Activated naive CD8-positive, alpha-beta T cell treated with anti-CD3 and anti-CD28 coated beads, Interleukin-2, amount 50 U/mL, for 24 hours (primary cell): ENCODE measurements around the gene MAFG.
"Not testable (repeated sequence)": the region's sequence is repeated elsewhere in the genome, so short reads cannot be mapped to it uniquely, and the experiment has no call there.

Experiments used
- ATAC-seq: fragments of 150-1000 bp; cut with Tn5 transposase; one replicate; pipeline ENCODE4 v1.10.0; 2021
- DNase-seq: peaks from one replicate; pipeline ENCODE4 v3.0.0; 2021
- H3K27ac Mint-ChIP-seq: one replicate; pipeline ENCODE4 v1.8.0; 2021; ENCODE audit warnings: mild to moderate bottlenecking, mixed read lengths
- H3K27me3 Mint-ChIP-seq: one replicate; pipeline ENCODE4 v1.8.0; 2021; ENCODE audit warnings: mixed read lengths
- H3K36me3 Mint-ChIP-seq: one replicate; pipeline ENCODE4 v1.8.0; 2021; ENCODE audit warnings: low read depth, mixed read lengths
- H3K4me1 Mint-ChIP-seq: one replicate; pipeline ENCODE4 v1.8.0; 2021; ENCODE audit warnings: mixed read lengths
- H3K4me3 Mint-ChIP-seq: one replicate; pipeline ENCODE4 v1.8.0; 2021; ENCODE audit warnings: mild to moderate bottlenecking, moderate library complexity, mixed read lengths
- H3K9me3 Mint-ChIP-seq: one replicate; pipeline ENCODE4 v1.8.0; 2021; ENCODE audit warnings: mixed read lengths

Gene MAFG

DNA sequence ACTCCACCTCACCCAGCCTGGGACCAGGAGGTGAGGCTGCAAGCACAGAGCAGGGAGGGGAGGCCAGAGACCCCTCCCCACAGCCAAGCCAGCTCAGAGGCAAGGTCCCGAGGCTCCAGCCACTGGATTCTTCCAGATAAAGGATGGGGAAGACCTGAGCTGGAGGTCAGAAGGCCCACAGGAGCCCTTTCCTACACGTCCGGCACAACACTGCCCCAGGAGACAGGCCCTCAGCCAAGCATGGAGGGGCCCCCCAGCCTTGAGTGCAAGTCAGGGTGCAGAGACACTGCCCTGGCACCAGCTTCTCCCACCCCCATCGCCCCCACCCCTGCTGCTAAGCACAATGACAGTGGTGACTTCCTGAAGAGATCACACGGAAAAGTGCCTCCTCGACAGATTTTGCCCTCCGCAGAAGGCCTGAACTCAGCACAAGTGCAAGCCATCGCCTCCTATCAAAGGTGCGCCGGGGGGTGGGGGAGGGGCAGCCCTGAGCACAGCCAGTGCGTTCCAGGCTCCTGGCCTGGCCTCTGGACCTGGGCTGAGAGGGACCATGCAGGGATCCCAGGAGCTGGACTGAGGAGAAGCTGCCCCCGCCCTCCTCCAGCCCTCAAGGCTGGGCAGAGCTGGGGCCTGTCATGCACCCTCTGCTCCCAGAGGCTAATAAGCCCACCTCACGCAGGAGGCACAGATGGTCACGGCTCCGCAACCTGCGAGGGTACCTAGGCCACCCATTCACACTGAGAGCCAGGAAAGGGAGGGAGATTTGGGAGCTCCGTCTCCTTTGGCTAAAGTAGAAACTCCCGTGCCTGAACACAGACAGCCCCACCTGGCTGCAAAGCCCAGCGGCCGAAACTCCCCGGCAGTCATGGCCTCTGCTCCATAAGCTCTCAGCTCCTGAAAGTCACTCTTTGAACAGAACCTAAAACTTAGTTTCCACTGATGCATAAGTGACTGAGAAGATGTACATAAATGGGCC, 2.7 kb downstream of the MAFG start:
- H3K27ac Mint-ChIP-seq: no peak overlapping the region
- H3K36me3 Mint-ChIP-seq: peaks cover 3% of the 10 kb centered on the region
- no peaks in the 10 kb centered on the region for H3K9me3 Mint-ChIP-seq
- peaks cover 4% of the 10 kb centered on the region for H3K27me3 Mint-ChIP-seq
- ATAC-seq (no peak), DNase-seq (no peak)
- H3K4me1 Mint-ChIP-seq: peaks cover 22% of the 10 kb centered on the region
- H3K4me3 Mint-ChIP-seq: peak overlapping the region; percentile 32

- no peak overlapping the region for H3K4me3 Mint-ChIP-seq
- H3K27ac Mint-ChIP-seq: no peak overlapping the region
- no peaks in the 10 kb centered on the region for H3K9me3 Mint-ChIP-seq
These were observed 4.0 kb downstream of the MAFG start for GRCh38 chr17:81923302-81924260.

GRCh38 chr17:81922566-81923301, 4.8 kb downstream of the MAFG start:
- no peak for DNase-seq
- Mint-ChIP-seq H3K4me3 (no peak overlapping the region), H3K27ac (no peak overlapping the region), H3K9me3 (no peaks in the 10 kb centered on the region), H3K4me1 (peaks cover 26% of the 10 kb centered on the region), H3K27me3 (no peaks in the 10 kb centered on the region), H3K36me3 (peaks cover 3% of the 10 kb centered on the region)
- no peak for ATAC-seq

More at GRCh38 chr17:81923302-81924260, 4.0 kb downstream of the MAFG start:
- Mint-ChIP-seq H3K27me3 (no peaks in the 10 kb centered on the region), H3K36me3 (peaks cover 3% of the 10 kb centered on the region), H3K4me1 (peaks cover 22% of the 10 kb centered on the region)
- no peak for ATAC-seq
- no peak for DNase-seq

DNA sequence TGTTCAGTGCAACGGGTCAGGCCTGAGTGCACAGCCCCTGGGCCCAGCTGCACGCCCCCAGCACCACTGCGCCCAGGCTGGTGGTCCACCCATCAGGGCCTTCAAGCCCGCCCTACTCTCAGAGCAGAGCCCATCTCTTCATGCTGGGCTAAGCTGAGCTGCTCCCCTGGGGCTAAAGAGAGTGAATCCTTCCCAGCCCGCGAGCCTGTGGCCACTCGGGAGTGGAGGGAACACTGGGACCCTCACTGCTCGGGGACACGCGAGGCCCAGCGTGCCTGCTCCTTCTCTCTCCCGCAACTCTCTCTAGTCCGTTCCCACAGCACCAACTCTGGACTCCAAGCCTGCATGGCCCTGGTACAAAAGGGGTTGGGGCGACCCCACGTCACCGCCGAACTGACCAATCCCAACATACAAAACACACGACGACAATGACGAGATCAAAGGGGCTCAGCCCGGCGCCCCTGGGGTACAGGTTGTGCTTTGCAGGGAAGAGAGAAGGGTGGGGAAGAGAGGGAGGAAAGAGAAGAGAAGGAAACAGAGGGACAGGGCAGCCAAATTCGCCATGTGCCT, 5.5 kb downstream of the MAFG start:
- H3K9me3 Mint-ChIP-seq: no peaks in the 10 kb centered on the region
- H3K27ac Mint-ChIP-seq: no peak overlapping the region

GRCh38 chr17:81921537-81921862, 6.0 kb downstream of the MAFG start:
- Mint-ChIP-seq H3K36me3 (peaks cover 3% of the 10 kb centered on the region), H3K27me3 (no peaks in the 10 kb centered on the region), H3K27ac (no peak overlapping the region), H3K4me1 (peaks cover 31% of the 10 kb centered on the region), H3K9me3 (no peaks in the 10 kb centered on the region), H3K4me3 (no peak overlapping the region)
- ATAC-seq: no peak
- DNase-seq: no peak

More for the DNA sequence above, 5.5 kb downstream of the MAFG start:
- no peak overlapping the region for H3K4me3 Mint-ChIP-seq
- ATAC-seq: no peak
- H3K36me3 Mint-ChIP-seq: peaks cover 3% of the 10 kb centered on the region
- peaks cover 29% of the 10 kb centered on the region for H3K4me1 Mint-ChIP-seq
- no peaks in the 10 kb centered on the region for H3K27me3 Mint-ChIP-seq
- DNase-seq: no peak

DNA sequence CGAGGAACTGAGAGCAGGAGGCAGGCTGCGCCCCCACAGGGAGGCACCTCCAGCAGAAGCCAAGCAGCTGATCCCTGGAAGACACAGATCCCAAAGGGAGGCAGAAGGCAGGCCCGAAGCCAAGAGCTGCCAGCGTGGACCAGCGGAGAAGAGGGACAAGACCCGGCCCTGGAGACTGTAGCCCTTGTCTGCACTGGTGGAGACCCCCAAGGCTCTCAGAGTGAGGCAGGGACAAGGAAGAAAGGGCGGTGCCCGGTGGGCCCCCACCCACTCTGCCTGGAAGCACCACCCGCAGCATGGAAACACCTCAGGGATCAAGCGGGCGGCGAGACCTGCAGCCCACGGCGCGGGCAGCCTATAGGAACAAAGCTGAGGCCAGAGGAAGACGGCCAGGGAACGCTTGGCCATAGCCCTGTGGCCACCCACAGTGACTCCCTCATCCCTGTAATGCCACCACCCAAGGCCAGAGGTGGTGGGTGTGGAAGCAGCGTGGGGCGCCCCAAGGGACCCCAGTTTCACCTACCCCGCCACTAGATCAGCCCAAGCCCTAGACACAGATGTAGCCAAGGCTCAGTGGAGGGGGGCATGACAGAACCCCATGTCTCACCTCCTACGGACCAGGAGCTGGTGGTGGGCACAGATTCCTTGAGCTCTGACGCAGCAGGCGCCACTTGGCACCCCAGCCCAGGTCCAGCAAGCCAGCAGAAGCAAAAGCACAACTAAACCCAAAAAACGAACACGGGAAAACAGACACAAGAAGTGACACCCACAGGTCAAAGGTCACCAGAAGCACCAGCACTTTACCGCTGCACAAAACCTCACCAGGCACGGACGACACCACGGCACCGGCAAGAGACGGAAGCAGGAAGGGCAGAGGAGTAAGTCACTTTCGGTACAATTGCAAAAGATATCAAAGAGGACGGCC, 6.7 kb downstream of the MAFG start:
- Mint-ChIP-seq H3K4me3 (no peak overlapping the region), H3K27me3 (no peaks in the 10 kb centered on the region), H3K9me3 (no peaks in the 10 kb centered on the region), H3K4me1 (peaks cover 27% of the 10 kb centered on the region), H3K27ac (no peak overlapping the region), H3K36me3 (peaks cover 4% of the 10 kb centered on the region)
- ATAC-seq (no peak), DNase-seq (no peak)

GRCh38 chr17:81918832-81919545, 8.5 kb downstream of the MAFG start:
- Mint-ChIP-seq H3K27me3 (no peaks in the 10 kb centered on the region), H3K27ac (no peak overlapping the region), H3K36me3 (peaks cover 11% of the 10 kb centered on the region), H3K4me3 (no peak overlapping the region), H3K4me1 (peaks cover 20% of the 10 kb centered on the region), H3K9me3 (no peaks in the 10 kb centered on the region)
- no peak for DNase-seq
- ATAC-seq: no peak

- H3K27ac Mint-ChIP-seq: peak overlapping the region; percentile 67
- not testable (repeated sequence) for DNase-seq, H3K27me3 Mint-ChIP-seq, H3K9me3 Mint-ChIP-seq
- ATAC-seq: peak; percentile 11
- peaks cover 20% of the 10 kb centered on the region for H3K4me1 Mint-ChIP-seq
- peaks cover 11% of the 10 kb centered on the region for H3K36me3 Mint-ChIP-seq
- H3K4me3 Mint-ChIP-seq: peak overlapping the region; percentile 77
These were observed 9.2 kb downstream of the MAFG start for GRCh38 chr17:81918333-81918669.

- Mint-ChIP-seq H3K27ac (peak within 1 kb of the TSS; percentile 69), H3K4me3 (peak within 1 kb of the TSS; percentile 77), H3K4me1 (peaks cover 20% of the 10 kb centered on the region), H3K27me3 (no peaks in the 10 kb centered on the region), H3K9me3 (no peaks in the 10 kb centered on the region), H3K36me3 (peaks cover 17% of the 10 kb centered on the region)
- peak; percentile 83 for DNase-seq
- ATAC-seq: peak; percentile 75
These were observed 9.8 kb downstream of the MAFG start, which contains the start of gene SIRT7 for GRCh38 chr17:81917565-81918332. Gene SIRT7 (minus strand): TSS chr17:81918176. CDS start chr17:81918131, 45 bp downstream.

DNA sequence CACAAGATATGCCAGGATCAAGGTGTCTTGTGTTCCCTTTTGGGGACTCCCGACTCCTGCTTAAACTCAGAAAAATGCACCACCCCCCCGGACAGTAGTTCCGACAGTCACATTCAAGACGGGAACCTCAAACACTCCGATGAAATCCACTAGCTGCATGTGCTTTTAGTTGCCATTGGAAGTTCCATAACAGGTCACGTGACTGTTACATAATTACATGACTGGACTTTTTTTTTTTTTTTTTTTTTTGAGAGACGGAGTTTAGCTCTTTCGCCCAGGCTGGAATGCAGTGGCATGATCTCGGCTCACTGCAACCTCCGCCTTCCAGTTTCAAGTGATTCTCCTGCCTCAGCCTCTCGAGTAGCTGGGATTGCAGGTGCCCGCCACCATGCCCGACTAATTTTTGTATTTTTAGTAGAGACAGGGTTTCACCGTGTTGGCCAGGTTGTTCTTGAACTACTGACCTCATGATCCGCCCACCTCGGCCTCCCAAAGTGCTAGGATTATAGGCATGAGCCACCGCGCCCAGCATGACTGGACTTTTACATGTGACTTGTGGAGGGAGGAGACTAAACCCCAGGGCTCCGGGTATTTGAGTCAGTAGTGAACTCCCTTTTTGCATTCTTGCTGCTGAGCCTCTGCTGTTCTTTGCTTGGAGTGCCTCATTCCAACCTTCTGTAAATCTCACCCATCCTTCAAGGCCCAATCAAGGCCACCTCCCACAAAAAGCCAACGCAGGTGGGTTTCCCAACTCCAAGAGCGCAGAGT, 11.1 kb downstream of the MAFG start:
- peak overlapping the region; percentile 69 for H3K27ac Mint-ChIP-seq
- peaks cover 22% of the 10 kb centered on the region for H3K4me1 Mint-ChIP-seq
- no peaks in the 10 kb centered on the region for H3K27me3 Mint-ChIP-seq
- no peaks in the 10 kb centered on the region for H3K9me3 Mint-ChIP-seq
- peaks cover 18% of the 10 kb centered on the region for H3K36me3 Mint-ChIP-seq
- DNase-seq (no peak), ATAC-seq (no peak)
- H3K4me3 Mint-ChIP-seq: peak overlapping the region; percentile 77

- H3K4me3 Mint-ChIP-seq: no peak overlapping the region
- DNase-seq (no peak), ATAC-seq (no peak)
- H3K27me3 Mint-ChIP-seq: no peaks in the 10 kb centered on the region
- no peaks in the 10 kb centered on the region for H3K9me3 Mint-ChIP-seq
- peaks cover 16% of the 10 kb centered on the region for H3K36me3 Mint-ChIP-seq
- H3K4me1 Mint-ChIP-seq: peaks cover 22% of the 10 kb centered on the region
- H3K27ac Mint-ChIP-seq: no peak overlapping the region
These were observed 12.2 kb downstream of the MAFG start for GRCh38 chr17:81915331-81915730.
